ENCODE measurements around the gene AQP12B.

AQP12B gene

GRCh38 chr2:240648650-240649275 lies 33.9 kb downstream of the AQP12B start (continued):
- no peak for TF ChIP-seq CSRNP3 (CRISPR knock-in tag; IDR thresholded peaks at IDR 0.05)

- no peak for TF ChIP-seq ISL1 (CRISPR knock-in tag; IDR thresholded peaks at IDR 0.05)
- TF ChIP-seq CREB5 (CRISPR knock-in tag; IDR thresholded peaks at IDR 0.05; ENCODE audit: low read depth), result no peak
- no peak for TF ChIP-seq PATZ1 (CRISPR knock-in tag; IDR thresholded peaks at IDR 0.05; ENCODE audit: borderline replicate concordance)
- TF ChIP-seq TOX (CRISPR knock-in tag; IDR thresholded peaks at IDR 0.05; ENCODE audit: borderline replicate concordance), result no peak
- TF ChIP-seq ZFP3 (CRISPR knock-in tag; IDR thresholded peaks at IDR 0.05), result no peak
- ATAC-seq, result no peak
Observed at GRCh38 chr2:240648155-240648649, 34.5 kb downstream of the AQP12B start.

- TF ChIP-seq PPARA (CRISPR knock-in tag; IDR thresholded peaks at IDR 0.05; ENCODE audit: borderline replicate concordance) (no peak), PATZ1 (CRISPR knock-in tag; IDR thresholded peaks at IDR 0.05; ENCODE audit: borderline replicate concordance) (no peak)
- no peak for ATAC-seq
Observed at GRCh38 chr2:240647503-240648154, 35.1 kb downstream of the AQP12B start.

GRCh38 chr2:240646900-240647502 lies 35.7 kb downstream of the AQP12B start:
- no peak for ATAC-seq
- TF ChIP-seq CSRNP3 (CRISPR knock-in tag; IDR thresholded peaks at IDR 0.05), result no peak
- no peak for TF ChIP-seq RARB (CRISPR knock-in tag; IDR thresholded peaks at IDR 0.05)
- no peak for TF ChIP-seq ZNF565 (CRISPR knock-in tag; conservative IDR thresholded peaks at IDR 0.05; ENCODE audit: low read depth)
- no peak for TF ChIP-seq CREB5 (CRISPR knock-in tag; IDR thresholded peaks at IDR 0.05; ENCODE audit: low read depth)
- TF ChIP-seq ZFP3 (CRISPR knock-in tag; IDR thresholded peaks at IDR 0.05), result no peak
- TF ChIP-seq ARNTL (CRISPR knock-in tag; IDR thresholded peaks at IDR 0.05; ENCODE audit: borderline replicate concordance, low read depth), result no peak
- TF ChIP-seq ISL1 (CRISPR knock-in tag; IDR thresholded peaks at IDR 0.05), result no peak
- TF ChIP-seq TOX (CRISPR knock-in tag; IDR thresholded peaks at IDR 0.05; ENCODE audit: borderline replicate concordance), result no peak
- no peak for TF ChIP-seq PATZ1 (CRISPR knock-in tag; IDR thresholded peaks at IDR 0.05; ENCODE audit: borderline replicate concordance)
- TF ChIP-seq SNAI2 (CRISPR knock-in tag; IDR thresholded peaks at IDR 0.05), result no peak
- TF ChIP-seq ZC3H10 (CRISPR knock-in tag; IDR thresholded peaks at IDR 0.05), result no peak
- no peak for TF ChIP-seq OSR1 (CRISPR knock-in tag; IDR thresholded peaks at IDR 0.05)
- no peak for TF ChIP-seq POU6F1 (CRISPR knock-in tag; IDR thresholded peaks at IDR 0.05; ENCODE audit: borderline replicate concordance, low read depth)
- no peak for TF ChIP-seq BACH2 (CRISPR knock-in tag; IDR thresholded peaks at IDR 0.05; ENCODE audit: borderline replicate concordance)
- no peak for TF ChIP-seq ZNF8 (CRISPR knock-in tag; IDR thresholded peaks at IDR 0.05)
- TF ChIP-seq TCF4 (CRISPR knock-in tag; IDR thresholded peaks at IDR 0.05; ENCODE audit: borderline replicate concordance), result no peak
- no peak for TF ChIP-seq GLIS3 (CRISPR knock-in tag; IDR thresholded peaks at IDR 0.05)
- no peak for TF ChIP-seq ZFP30 (CRISPR knock-in tag; IDR thresholded peaks at IDR 0.05)

Data from SK-N-SH treated with all-trans-retinoic acid at 6 μM for 48 hours (cell line).